ENCODE measurements around the gene WASL. TPM values are rescaled to one million over a fixed set of nuclear protein-coding genes. Genes with fewer than 3 reads are reported as not detected.
A peak's percentile ranks its signal among the peaks of the same experiment; 100 is the strongest.
"Not testable (repeated sequence)": the region's sequence is repeated elsewhere in the genome, so short reads cannot be mapped to it uniquely, and the experiment has no call there.

Gene WASL
- polyA plus RNA-seq, 2 of the 4 experiments (the other 2 are of a cell fraction) = 18.5 to 21.0 TPM

GRCh38 chr7:123738356-123738755 lies 10.4 kb downstream of the WASL start:
- no peak for TF ChIP-seq HDAC2 (IDR thresholded peaks at IDR 0.05)
- no peak for TF ChIP-seq CBX2 (IDR thresholded peaks at IDR 0.05; ENCODE audit: borderline replicate concordance, low read depth)
- TF ChIP-seq PHF8 (IDR thresholded peaks at IDR 0.05; ENCODE audit: borderline replicate concordance, low read depth) = no peak
- TF ChIP-seq HES2 (IDR thresholded peaks at IDR 0.05) = no peak
- TF ChIP-seq MAFK (IDR thresholded peaks at IDR 0.05; ENCODE audit: partially characterized antibody) = no peak
- TF ChIP-seq EHF (CRISPR knock-in tag; IDR thresholded peaks at IDR 0.05) = no peak
- TF ChIP-seq, protein P1, sequence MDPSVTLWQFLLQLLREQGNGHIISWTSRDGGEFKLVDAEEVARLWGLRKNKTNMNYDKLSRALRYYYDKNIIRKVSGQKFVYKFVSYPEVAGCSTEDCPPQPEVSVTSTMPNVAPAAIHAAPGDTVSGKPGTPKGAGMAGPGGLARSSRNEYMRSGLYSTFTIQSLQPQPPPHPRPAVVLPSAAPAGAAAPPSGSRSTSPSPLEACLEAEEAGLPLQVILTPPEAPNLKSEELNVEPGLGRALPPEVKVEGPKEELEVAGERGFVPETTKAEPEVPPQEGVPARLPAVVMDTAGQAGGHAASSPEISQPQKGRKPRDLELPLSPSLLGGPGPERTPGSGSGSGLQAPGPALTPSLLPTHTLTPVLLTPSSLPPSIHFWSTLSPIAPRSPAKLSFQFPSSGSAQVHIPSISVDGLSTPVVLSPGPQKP (IDR thresholded peaks at IDR 0.05; ENCODE audit: low read depth, low read length) = no peak
- TF ChIP-seq, protein P2, sequence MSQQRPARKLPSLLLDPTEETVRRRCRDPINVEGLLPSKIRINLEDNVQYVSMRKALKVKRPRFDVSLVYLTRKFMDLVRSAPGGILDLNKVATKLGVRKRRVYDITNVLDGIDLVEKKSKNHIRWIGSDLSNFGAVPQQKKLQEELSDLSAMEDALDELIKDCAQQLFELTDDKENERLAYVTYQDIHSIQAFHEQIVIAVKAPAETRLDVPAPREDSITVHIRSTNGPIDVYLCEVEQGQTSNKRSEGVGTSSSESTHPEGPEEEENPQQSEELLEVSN (IDR thresholded peaks at IDR 0.05; ENCODE audit: borderline replicate concordance, low read depth) = no peak
- TF ChIP-seq NFE2L2 (conservative IDR thresholded peaks at IDR 0.05; ENCODE audit: low read length) = no peak
- no peak for TF ChIP-seq NR3C1 (IDR thresholded peaks at IDR 0.05)
- TF ChIP-seq TFCP2L1 (CRISPR knock-in tag; IDR thresholded peaks at IDR 0.05) = no peak
- TF ChIP-seq, protein P3, sequence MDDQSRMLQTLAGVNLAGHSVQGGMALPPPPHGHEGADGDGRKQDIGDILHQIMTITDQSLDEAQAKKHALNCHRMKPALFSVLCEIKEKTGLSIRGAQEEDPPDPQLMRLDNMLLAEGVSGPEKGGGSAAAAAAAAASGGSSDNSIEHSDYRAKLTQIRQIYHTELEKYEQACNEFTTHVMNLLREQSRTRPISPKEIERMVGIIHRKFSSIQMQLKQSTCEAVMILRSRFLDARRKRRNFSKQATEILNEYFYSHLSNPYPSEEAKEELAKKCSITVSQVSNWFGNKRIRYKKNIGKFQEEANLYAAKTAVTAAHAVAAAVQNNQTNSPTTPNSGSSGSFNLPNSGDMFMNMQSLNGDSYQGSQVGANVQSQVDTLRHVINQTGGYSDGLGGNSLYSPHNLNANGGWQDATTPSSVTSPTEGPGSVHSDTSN (IDR thresholded peaks at IDR 0.05) = no peak
- no peak for TF ChIP-seq ATOH8 (CRISPR knock-in tag; IDR thresholded peaks at IDR 0.05; ENCODE audit: low read depth)
- ChIA-PET POLR2A (no interaction called here), CTCF (interaction anchor here (1.6 kb wide), 1 partner anchor 126 kb away, joined by 4 read pairs; no protein-coding TSS in a partner anchor)
- FAIRE-seq (no peak), DNase-seq (ENCODE audit: low read depth in 1 of 2, low spot score in 1 of 2) (no peak), ATAC-seq (no peak)
- Histone ChIP-seq H3K4me1 (peaks cover 14% of the 10 kb centered on the region), H3K4me2 (peak overlapping the region; percentile 8; the same call in 1 of the 3 replicates), H3K9me3 (no peaks in the 10 kb centered on the region), H3K4me3 (no peak overlapping the region), H3K27ac (no peak overlapping the region)
- 65% methylated on average over 3 of the region's 3 CpGs for WGBS (ENCODE audit: missing lambda C conversion rate)

- ChIA-PET POLR2A (interaction anchor here (0.6 to 1.0 kb wide), 2 partner anchors 12 to 50 kb away, joined by 4 read pairs; partner anchors contain the start of gene WASL), CTCF (interaction anchor here (1.6 kb wide), 1 partner anchor 127 kb away, joined by 4 read pairs; no protein-coding TSS in a partner anchor)
- DNase-seq (ENCODE audit: low read depth in 1 of 2, low spot score in 1 of 2); FAIRE-seq; H3K27ac ChIP-seq; H3K4me3 ChIP-seq; H3K9me3 ChIP-seq; H3K4me2 ChIP-seq; ATAC-seq: not testable (repeated sequence)
- 94% methylated on average over 10 of the region's 10 CpGs for WGBS (ENCODE audit: missing lambda C conversion rate)
- peaks cover 14% of the 10 kb centered on the region for H3K4me1 ChIP-seq
Measured at GRCh38 chr7:123737168-123737674, 11.6 kb downstream of the WASL start.

DNA sequence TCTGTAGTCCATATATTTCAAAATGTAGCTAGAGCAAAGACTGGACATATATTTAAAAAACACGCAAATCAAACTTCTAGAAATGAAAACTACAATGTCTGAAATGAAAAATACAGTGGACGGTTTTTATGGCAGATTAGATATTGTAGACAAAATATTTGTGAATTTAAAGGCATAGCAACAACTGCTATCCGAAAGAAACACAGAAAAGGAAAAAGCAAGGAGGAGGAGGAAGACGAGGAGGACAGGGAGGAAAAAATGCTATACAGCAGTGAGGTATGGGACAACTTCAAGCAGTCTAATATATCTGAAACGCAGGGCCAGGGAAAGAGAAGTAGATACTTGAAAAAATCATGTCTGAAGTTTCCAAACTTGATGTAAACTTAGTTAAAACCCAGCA lies 13.3 kb downstream of the WASL start:
- ATAC-seq (no peak), DNase-seq (ENCODE audit: low read depth in 1 of 2, low spot score in 1 of 2) (no peak), FAIRE-seq (no peak)
- WGBS (ENCODE audit: missing lambda C conversion rate) = 74% methylated on average over 5 of the region's 5 CpGs
- ChIA-PET POLR2A (no interaction called here), CTCF (interaction anchor here (0.6 to 1.2 kb wide), 2 partner anchors 43 to 177 kb away, joined by 3 to 4 read pairs; no protein-coding TSS in a partner anchor)
- Histone ChIP-seq H3K27ac (no peak overlapping the region), H3K4me1 (peaks cover 8% of the 10 kb centered on the region; the same call in 2 of the 3 replicates), H3K4me2 (no peak overlapping the region), H3K4me3 (no peak overlapping the region), H3K9me3 (0 out of 3 replicates have a peak, but pooled peaks cover 3% of the 10 kb centered on the region)
- no peak for TF ChIP-seq HEYL (CRISPR knock-in tag; IDR thresholded peaks at IDR 0.05)
- no peak for TF ChIP-seq CBX8 (IDR thresholded peaks at IDR 0.05)
- no peak for TF ChIP-seq NFE2L2 (conservative IDR thresholded peaks at IDR 0.05; ENCODE audit: low read length)
- TF ChIP-seq, protein P3 (IDR thresholded peaks at IDR 0.05) = no peak
- no peak for TF ChIP-seq RARB (CRISPR knock-in tag; IDR thresholded peaks at IDR 0.05)
- no peak for TF ChIP-seq ATOH8 (CRISPR knock-in tag; IDR thresholded peaks at IDR 0.05; ENCODE audit: low read depth)
- TF ChIP-seq ZSCAN20 (CRISPR knock-in tag; IDR thresholded peaks at IDR 0.05) = no peak
- TF ChIP-seq, protein P4, sequence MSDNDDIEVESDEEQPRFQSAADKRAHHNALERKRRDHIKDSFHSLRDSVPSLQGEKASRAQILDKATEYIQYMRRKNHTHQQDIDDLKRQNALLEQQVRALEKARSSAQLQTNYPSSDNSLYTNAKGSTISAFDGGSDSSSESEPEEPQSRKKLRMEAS (IDR thresholded peaks at IDR 0.05) = no peak
- TF ChIP-seq POLR2AphosphoS2 (conservative IDR thresholded peaks at IDR 0.05; ENCODE audit: low read length) = no peak
- TF ChIP-seq CTCF (IDR thresholded peaks at IDR 0.05) = no peak
- TF ChIP-seq BHLHE40 (IDR thresholded peaks at IDR 0.05; ENCODE audit: low read depth, low read length) = no peak
- TF ChIP-seq PHF8 (IDR thresholded peaks at IDR 0.05; ENCODE audit: borderline replicate concordance, low read depth) = no peak
- TF ChIP-seq CEBPB (IDR thresholded peaks at IDR 0.05) = no peak
- TF ChIP-seq, protein P2 (IDR thresholded peaks at IDR 0.05; ENCODE audit: borderline replicate concordance, low read depth) = no peak
- no peak for TF ChIP-seq FOSB (CRISPR knock-in tag; IDR thresholded peaks at IDR 0.05)

Data from A549 (cell line).